Endothelial cell of umbilical vein (primary cell): ENCODE results near the gene UBE2L3.

ENCODE experiments used
- EZH2 ChIP-seq: IDR thresholded peaks from 2 replicates; pipeline ENCODE4 v1.6.1; 2012; ENCODE audit warnings: borderline replicate concordance, low read depth, mild to moderate bottlenecking, moderate library complexity, low read length, inconsistent platforms; ENCODE audit not compliant: severe bottlenecking
- FOS ChIP-seq: IDR thresholded peaks from 2 replicates; pipeline ENCODE4 v1.6.1; 2011; ENCODE audit warnings: mild to moderate bottlenecking, low read length, moderate library complexity, borderline replicate concordance; ENCODE audit not compliant: insufficient read depth
- GATA2 ChIP-seq: IDR thresholded peaks from 2 replicates; pipeline ENCODE4 v1.7.0; 2011; ENCODE audit warnings: low read depth, mild to moderate bottlenecking, moderate library complexity, mixed read lengths, low read length; ENCODE audit not compliant: insufficient read length, insufficient read depth
- JUN ChIP-seq: IDR thresholded peaks from 2 replicates; pipeline ENCODE4 v1.6.1; 2011; ENCODE audit warnings: borderline replicate concordance, low read depth; ENCODE audit not compliant: insufficient read length, insufficient read depth
- POLR2A ChIP-seq: IDR thresholded peaks from 2 replicates; pipeline ENCODE4 v1.6.1; 2012; ENCODE audit warnings: low read depth, mild to moderate bottlenecking, control low read depth, low read length
- POLR2AphosphoS5 ChIP-seq: IDR thresholded peaks from 2 replicates; pipeline ENCODE4 v1.6.1; 2012; ENCODE audit warnings: low read depth, mild to moderate bottlenecking, control low read depth, low read length, moderate library complexity; ENCODE audit not compliant: insufficient read depth
- TF ChIP-seq, protein P1 (sequence below), 2 donors: IDR thresholded peaks; 1 replicate in 1 of 2; 2 replicates in 1 of 2; pipeline ENCODE4 v1.5.1; 2011; ENCODE audit warnings: low read length in 2 of 2, mild to moderate bottlenecking in 2 of 2, moderate library complexity in 2 of 2, control low read depth in 1 of 2, inconsistent platforms in 1 of 2, low read depth in 1 of 2; ENCODE audit not compliant: insufficient read depth in 1 of 2; ENCODE audit errors: extremely low read depth in 1 of 2
- TF ChIP-seq, protein P2 (sequence below): IDR thresholded peaks from 2 replicates; pipeline ENCODE4 v1.6.1; 2011; ENCODE audit not compliant: insufficient read depth, insufficient read length

DNA sequence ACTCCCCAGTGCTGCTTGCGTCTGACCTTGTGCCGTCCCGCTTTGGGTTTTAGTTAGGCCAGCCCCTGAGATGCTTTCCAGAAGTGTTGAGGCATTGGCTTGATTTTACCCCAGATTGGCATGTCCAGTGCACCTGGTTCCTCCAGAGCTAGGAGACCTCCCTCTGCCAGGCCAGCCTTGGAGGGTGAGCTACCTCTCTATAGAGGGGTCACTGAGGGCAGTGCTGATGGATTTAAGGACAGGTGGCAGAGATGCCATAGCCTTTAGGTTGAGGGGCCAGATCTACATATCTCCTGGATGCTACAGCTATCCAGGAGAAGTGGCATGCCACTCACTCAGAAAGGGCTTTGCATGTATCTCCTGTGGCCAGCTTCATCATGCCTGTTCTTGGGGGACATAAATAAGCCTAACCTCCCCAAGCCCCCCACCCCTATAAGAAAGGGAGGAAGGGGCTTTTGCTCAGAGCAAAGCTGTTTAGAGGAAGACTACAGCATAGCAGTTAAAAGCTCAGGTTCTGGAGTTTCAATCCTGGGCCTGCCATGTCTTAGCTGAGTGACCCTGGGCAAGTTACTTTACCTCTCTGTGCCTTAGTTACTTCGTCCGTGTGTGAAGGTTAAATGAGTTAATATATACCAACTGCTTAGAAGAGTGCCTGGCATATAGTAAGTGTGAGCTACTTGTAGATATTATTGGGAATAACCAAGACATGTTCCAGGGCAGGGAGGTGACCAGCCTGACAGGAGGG, 6.4 kb downstream of the UBE2L3 start:
- TF ChIP-seq, protein P1, sequence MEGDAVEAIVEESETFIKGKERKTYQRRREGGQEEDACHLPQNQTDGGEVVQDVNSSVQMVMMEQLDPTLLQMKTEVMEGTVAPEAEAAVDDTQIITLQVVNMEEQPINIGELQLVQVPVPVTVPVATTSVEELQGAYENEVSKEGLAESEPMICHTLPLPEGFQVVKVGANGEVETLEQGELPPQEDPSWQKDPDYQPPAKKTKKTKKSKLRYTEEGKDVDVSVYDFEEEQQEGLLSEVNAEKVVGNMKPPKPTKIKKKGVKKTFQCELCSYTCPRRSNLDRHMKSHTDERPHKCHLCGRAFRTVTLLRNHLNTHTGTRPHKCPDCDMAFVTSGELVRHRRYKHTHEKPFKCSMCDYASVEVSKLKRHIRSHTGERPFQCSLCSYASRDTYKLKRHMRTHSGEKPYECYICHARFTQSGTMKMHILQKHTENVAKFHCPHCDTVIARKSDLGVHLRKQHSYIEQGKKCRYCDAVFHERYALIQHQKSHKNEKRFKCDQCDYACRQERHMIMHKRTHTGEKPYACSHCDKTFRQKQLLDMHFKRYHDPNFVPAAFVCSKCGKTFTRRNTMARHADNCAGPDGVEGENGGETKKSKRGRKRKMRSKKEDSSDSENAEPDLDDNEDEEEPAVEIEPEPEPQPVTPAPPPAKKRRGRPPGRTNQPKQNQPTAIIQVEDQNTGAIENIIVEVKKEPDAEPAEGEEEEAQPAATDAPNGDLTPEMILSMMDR (IDR thresholded peaks at IDR 0.05; ENCODE audit: extremely low read depth in 1 of 2, insufficient read depth in 1 of 2, low read depth in 1 of 2, low read length in 2 of 2), result no peak
- TF ChIP-seq EZH2 (no peak), POLR2AphosphoS5 (no peak), FOS (no peak), POLR2A (no peak), JUN (no peak), GATA2 (no peak)
- TF ChIP-seq, protein P2, sequence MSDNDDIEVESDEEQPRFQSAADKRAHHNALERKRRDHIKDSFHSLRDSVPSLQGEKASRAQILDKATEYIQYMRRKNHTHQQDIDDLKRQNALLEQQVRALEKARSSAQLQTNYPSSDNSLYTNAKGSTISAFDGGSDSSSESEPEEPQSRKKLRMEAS, result no peak
